Measurements from ENCODE around the gene C14orf119.

Gene C14orf119

DNA sequence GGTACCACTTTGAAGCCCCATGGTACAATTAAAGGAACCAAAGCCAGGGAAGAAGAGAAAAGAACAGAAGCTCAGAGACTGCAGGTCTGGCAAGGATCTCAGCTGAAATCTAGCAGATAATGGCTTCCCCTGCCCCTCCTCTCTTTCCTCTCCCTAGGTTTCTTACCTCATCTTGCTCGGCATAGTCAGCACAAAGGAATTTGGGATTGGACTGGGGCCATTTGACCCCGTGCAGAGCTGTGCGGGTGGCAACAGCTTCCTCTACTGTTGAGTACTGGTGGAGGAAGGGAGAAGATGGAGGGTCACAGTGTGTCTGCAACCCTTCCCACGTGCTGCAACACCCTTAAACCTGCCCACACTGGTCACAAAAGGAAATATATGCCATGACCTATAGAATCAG is 33.3 kb upstream of the C14orf119 start:
- no peak for DNase-seq

DNA sequence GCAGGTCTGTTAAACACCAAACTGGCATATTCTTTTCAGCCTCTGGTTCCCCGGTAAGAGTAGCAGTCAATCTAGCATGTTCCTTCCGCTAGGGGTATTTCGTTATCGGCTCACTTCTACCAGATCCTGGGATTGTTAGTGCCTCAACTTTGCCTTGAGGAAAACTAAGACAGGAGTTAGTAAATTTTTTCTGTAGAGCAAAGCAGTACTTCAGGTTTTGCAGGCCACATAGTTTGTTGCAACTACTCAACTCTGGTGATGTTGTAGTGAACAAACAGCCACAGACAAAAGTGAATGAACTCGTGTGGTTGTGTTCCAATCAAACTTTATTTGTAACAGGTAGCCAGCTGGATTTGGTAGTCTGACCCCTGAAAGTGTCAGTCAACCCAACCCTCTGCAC is 31.7 kb upstream of the C14orf119 start:
- no peak for DNase-seq

DNA sequence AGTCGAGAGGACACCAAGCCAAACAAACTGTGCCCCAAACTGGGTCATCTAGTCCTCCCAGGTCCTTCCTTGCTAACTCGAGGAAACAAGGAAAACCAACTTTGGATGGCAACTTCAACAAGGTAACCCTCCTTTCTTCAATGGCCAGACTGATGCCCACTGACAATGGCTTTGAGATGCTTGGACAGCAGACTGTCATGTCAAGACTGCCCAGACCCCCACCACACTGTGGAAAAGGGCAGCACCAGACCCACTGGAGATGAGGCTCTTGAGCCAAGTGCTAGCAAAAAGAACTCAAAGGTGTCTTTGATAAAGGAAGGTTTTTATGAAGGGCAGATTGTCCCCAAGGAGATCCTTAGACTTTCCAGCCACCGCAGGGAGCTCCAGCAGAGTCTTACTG is 28.9 kb upstream of the C14orf119 start:
- DNase-seq: no peak

DNA sequence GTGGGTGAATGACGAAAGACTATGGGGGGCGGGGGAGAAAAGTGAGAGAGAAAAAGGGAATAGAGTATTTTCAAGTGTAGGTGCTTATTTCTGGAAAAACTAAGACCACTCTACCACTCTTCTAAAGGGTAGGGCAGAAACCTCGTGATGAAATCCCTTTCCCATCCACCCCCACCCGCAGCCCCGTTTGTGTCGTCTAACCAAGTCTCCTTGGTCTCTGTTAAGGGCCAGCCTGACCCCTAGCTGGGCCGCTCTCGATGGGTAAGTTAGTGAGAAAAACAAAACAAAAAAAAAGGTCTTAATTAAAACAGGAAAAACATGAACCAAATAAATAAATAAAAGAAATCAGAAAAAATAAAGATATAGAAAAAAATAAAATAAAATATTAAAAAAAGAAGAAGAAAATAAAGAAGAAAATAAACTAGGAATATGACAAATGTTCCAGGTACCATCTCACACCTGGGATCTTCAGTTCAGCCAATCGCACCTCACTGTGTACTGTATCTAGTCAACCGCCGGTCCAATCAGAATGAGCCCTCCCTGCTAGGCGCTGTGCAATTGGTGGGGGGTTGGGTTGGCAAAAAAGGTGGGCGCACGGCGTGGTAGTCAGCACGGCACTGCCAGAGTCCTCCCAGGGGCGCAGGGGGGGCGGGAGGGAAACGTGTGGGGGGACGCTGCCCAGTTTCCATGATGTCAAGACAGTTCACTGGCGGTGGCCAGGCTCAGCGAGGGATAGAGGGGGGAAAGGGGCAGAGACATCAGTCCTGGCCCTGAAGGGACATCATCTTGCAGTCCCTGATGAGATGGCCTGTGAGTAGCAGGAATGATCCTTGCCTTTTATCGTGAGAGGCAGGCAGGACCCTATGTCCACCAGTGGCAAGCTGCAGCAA is 28.2 kb upstream of the C14orf119 start:
- DNase-seq: no peak

DNA sequence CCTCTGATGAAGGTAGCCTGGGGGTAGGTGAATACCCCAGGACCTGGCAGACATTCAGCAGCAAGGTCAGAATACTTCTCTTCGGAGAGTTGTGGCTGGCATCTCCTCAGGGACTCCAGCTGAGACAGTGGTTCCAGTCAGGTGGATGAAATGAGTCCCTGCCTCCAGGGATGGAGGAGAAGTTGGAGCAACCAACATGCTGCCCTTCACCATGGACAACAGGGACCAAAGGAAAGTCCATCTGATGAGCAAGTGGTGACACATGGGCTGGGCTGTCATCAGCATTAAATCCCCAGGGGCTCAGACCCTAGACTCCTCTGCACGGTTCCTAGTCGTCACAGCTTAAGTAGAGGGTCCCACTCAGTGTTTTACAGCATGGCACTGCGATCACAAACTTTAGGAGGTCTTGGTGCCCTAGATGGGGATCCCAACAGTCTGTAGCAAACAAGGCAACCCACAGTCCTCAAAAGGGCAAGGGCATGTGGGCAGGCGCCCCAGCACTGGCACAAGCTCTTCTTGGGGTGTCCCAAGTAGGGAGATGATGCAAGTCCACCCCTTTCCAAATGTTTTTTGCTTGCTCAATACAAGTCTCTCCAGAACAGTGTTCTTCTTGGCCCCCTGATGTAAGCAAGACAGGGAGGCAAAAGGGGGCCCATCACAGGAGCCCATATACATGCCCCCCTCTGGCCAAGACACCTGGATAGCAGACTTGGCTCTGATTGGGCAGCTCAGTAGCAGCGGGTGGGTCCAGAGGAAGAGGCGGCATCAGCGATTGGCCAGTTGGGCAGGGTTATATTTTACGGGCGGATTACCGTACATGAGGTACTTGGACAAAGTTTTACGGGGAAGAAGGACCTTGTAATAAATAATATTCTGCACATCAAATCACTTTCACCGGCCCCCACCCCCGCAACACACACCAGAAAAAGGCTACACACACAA is 27.2 kb upstream of the C14orf119 start:
- DNase-seq: no peak

DNA sequence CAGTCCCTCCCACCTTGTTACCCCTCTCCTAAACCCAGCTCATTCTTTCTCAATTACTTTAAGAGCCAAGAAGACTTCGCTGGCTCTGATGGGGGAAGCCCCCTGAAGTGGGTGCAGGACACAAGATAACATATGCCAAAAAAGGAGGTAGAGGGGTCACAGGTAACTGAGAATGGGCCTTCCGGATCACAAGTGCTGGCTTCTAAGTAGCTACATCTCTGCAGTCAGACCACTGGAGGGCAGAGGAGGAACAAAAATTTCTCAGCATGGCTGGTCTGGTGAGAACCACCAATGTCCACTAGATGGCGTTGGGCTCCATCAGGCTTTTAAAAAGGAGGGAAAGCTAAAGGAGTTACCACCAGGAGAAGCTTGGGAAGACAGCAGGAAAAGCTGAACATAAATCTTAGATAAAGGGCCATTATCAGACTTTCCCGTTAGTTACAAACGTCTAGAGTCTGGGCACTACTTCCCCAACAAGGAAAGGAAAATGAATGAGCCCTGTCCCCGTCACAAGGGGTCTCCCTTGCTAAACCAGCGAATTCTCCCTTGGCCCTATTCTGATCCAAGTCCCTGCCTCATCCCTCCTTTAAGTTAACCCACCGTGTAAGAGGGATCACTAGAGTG is 26.4 kb upstream of the C14orf119 start:
- peak; percentile 87 for DNase-seq

DNA sequence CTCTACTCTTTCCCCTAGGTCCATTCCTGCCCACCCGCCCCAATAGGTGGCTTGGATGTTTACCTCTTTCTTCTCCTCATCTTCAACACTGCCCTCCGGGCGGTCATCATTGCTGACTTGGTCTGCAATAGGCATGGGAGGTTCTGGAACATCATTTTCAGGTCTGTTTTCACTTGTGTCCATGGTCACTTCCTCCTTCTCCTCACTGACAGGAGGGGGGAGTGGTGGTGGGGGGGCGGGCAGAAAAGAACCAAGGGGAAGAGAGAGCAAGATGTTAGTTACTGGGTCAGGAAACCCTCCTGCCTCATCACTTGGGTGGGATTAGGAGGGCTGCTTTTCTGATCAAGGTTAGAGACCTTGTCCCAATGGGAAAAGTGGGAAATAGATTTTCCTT is 25.9 kb upstream of the C14orf119 start:
- no peak for DNase-seq

DNA sequence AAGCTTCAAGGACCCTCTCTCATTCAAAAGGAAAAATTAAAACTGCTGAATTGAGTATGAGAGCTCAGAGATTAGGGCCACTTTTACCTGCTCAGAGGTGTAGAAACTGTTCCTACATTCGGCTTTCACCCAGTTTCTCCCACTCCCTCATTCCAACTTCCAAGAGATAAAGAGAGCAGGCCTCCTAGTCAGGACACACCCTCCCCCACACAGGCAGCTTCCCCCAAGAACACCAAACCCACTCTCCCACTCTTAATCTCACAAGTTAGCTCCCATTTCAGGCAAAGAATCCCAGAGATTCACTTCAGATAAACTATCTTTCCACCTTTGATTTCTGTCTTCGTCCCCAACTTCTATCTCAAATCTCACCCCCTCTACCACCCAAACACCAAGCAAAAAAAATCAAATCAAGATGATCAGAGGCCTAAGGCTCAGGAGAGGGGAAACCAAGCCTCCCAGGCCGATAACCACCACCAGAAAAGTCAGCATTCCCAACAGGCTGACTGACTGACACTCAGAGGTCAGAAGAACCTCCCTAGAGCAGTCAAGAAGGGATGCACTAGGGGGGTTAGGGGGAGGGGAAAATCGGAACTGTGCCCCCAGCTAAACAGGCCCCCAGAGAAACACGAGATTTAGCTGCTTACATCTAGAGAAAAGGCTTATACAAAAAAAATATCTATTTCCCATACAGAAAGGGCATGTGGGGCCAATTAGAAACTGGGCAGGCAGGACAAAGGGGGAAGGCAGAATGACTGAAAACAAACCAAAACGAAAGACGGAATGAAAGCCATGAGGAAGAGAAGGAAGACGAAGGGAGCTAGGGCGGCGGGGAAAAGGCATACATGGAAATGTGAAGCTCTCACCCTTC is 24.8 kb upstream of the C14orf119 start:
- DNase-seq: no peak

DNA sequence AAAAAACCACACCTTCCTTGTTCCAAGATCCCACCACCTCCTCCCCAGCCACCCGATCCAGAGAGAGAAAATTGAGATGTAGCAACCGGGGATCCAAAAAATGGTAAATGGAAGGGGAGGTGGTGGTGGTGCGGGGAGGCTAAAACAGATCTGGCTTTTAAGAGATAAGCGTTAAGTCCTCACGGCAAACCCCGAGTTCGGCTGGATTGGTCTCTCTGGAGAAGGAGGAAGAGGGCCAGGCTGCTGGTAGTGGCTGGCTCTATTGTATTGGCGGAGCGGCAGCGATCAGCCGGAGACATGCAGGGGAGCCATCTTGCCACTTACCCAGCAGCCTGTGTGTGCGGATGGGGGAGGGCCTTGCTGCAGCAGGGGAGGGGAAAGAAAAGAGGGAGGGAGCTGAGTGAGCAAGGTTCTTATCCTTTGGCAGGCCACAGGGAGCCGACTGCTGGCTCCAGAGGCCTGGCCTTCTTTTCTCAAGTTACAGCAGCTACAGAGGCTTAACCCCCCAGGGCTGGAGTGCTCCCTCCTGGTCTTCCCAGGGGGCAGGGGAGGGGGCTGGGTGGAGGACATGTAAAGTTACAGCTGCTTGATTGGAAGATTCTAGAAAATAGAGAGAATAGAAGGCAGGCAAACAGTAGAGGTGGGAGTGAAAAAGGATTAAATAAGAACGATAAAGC is 23.9 kb upstream of the C14orf119 start:
- peak; percentile 91 for DNase-seq

DNA sequence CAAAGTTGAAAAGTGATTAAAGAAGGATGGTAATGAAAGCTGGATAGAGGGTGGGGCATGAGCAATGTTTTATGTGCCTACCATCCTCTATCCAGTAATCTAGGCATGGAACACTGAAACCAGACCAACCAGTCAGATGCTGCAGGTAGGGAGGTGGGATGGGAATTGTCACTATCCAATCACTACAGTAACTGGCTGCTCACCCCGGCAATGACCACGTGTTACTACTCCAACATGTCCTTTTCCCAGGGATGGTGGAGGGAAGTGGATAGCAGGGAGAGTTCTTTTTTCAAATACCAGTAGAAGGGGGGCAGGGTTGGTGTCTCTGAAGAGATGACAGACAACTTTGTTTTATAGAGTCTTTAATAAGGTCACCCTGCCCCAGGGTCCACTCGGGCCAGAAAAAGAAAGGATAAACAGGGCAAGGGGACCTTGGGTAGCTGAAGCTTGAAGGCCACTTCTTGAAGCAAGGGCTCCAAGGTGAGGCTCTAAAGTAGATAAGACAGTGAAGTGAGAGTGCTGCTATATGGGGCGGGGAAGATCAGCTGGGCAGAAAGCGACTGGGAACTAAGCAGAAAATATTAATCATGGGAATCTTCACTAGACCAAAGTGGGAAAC is 23.3 kb upstream of the C14orf119 start:
- DNase-seq: no peak

DNA sequence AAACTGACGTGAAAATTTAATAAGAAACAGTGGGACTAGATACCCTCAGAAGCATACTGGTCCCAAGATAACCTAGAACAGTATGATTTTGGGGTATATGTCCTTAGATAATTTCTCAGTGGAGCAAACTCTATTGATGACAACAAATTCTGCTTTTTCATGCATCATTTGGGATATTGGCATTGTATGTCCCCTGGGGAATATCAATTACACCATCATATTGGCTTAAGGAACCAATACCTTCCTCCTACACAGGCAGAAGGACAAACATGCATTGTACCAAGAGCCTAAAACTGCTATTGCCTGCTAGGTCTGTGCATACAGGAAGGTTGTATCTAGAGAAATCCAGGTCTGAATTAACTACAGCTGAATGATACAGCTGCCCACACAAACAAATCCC is 20.4 kb upstream of the C14orf119 start:
- no peak for DNase-seq

DNA sequence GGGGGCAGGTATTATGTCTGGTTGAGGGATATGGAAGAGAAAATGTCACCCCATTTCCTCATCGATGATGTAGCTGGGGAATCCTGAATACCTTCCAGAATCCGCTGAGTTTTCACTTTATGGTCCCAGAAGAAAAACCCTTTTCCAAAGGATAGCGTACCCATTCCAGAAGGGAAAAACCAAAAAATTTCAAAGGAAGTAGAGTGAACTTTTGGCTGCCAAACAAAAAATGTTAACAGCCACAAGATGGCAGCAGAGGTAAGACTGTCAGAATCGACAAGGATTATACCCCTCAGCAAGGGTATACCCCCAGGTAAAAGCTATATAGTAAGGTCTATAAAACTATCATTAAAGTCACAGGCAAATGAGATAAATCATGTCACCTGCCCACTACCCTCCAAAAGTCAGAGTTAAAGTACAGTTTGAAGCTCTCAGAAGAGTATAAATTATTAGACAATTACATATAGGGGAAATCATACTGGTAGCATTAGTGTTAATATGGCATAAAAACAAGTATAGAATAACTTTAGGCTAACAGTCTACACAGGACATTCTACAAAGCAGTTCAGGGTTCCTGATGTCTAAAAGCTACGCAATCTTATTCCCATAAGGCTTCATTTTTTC is 18.4 kb upstream of the C14orf119 start:
- peak; percentile 48 for DNase-seq

DNA sequence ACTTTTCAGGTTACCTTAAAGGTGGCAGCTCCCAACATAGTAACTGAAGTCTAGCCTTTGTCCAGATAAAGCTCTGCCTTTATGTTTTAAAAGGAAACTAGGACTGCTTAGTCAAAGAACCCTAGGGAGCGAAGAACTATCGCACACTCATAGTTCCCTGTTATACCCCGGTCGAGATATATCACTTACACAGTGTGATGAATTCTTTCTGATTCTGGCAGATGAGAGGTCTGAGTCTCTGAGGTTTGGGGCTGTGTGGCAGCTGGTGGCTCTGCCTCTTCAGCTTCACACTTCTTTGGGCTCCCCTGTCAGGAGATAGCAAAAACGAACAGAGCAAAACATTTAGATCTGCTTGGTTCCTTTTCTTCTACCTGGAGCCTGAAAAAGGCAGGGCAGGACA is 17.3 kb upstream of the C14orf119 start:
- no peak for DNase-seq

DNA sequence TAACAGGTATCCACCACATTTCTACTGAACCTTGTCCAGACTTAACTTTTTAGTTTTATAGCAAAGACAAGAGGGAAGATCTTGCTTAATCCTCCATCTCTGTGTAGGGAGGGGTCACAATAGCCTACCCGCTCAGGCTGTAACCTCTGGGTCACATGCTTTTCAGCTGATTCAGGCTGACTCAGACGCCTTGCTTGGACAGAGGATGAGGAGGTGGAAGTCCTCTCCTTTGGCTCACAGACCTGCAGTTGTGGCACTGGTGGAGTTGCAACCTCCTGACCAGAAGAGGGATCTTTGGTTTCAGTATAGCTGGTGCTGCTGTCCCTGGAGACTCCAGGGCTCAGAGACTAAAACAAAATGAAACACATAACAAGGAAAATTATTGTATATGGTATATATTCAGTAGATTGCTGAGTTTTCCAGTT is 16.6 kb upstream of the C14orf119 start:
- DNase-seq: no peak

DNA sequence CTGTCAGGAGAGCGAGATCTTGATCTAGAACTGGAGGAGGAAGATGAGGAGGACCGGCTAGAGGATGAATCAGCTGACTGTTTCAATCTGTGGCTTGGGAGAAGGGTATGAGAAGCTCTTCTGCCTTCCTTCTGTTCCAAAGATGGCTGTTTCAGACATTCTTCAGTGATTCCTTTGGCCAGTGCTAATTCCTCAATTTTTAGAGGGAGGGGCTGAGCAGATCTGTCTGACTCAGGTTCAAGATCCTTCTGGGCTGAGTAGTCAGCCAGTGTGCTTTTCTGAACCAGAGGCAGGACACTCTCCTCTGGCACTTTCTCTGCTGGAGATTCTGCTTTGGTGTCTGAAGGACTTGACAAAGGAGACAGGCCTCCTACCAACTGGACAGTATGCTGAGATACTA is 15.6 kb upstream of the C14orf119 start:
- DNase-seq: no peak

DNA sequence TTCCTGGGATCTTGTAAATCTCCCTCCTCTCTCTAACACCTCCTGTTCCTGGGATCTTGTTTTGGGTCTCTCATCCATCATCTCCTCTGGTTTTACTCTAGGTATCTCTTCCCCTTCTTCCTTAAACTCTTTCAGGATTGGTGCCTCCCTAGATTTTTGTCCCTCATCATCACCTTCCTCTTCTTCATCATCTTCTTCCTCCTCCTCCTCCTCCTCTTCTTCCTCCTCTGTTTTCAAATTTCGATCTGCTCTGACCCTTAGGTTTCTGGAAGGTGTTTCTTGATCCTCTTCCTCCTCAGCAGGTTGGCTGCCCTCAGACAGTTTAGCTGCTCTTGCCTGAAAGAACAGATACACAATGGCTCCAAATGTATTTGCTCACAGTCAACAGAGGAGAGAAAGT is 14.8 kb upstream of the C14orf119 start:
- DNase-seq: no peak

DNA sequence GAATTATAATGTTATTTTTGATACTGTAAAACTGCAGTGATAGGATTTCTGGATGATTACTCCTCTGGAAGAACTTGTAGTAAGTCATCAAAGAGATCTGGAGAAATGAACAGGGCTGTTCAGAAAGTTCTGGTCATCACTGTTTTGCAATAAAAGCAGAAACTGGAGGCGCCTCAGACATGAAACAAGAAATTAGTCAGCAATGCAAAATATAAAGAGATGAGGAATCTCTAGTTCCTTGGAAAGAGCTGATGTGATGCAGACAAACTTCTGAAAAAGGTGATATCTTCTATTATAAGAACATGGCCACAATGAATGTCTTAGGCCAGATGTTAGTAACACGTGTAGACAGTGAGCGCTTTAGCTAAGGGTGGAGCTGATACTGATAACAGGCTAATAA is 9.8 kb upstream of the C14orf119 start:
- peak; percentile 31 for DNase-seq

DNA sequence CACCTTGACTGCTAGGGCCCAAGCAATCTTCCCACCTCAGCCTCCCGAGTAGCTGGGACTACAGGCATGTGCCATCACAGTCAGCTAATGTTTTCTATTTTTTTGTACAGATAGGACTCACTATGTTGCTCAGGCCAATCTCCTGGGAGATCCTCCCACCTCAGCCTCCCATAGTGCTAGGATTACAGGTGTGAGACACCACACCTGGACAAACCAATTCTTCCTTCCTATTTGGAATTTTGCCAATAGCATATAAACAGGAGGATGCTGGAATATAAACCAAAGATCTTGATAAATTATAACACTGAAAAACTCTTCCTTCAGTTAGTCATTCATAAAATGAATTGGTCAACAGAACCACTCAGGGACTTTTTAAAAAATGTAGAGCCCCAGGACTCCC is 8.7 kb upstream of the C14orf119 start:
- DNase-seq: no peak

DNA sequence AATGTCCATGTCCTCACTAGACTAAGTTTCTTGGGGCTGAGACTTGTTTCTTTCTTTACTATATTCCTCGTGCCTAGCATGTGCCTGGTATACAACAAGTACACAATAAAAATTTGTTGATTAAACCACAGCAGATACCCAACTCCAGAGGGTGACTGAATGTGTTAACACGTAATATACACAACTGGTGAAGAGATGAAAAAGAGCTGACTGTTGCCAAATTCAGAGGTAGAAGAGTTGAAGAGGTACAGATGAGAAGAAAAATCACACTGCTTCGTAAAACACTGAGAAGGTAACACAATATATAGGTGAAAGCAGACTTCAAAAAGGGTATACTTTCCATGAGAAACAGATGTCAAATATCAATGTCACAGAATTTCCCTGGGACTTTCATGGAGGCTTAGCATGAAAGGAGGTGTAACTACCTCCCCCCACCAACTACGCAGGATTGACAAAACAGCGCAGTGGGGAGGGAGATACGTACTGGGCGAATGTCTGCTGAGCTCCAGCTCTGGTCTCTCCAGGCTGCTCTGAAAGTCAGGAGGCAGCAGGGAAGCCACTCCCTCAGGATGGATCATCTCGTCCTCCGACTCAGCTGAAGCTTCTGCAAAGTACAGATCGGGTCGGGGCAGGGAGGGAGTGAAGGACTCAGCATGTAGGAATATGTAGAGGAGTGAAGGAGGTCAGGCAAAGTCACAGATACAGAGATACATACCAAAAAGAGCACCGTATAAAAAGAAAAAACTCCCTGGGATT is 5.6 kb upstream of the C14orf119 start:
- no peak for DNase-seq

DNA sequence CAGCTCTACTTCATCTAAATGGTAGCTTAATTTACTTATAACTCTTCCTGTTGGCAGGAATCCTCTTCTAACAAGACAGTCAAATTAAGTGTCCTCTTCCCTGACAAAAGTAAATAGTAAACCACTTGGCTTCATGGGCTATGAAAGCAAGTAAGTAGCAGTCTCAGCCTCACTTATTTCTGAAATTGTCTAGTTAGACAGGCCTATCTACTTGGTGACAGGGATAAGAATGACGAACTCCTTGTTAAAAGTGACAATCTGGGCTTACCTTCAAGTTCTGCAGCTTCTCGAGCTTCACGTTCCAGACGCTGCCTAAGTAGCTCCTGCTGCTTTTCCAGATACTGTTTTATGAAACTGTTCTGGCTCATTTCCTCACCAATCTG is 5.1 kb upstream of the C14orf119 start:
- DNase-seq: no peak

All from activated CD4-positive, alpha-beta T cell treated with anti-CD3 and anti-CD28 coated beads, Interleukin-10, Interleukin-2, amounts not matched to agents 100 ng/mL and 50 ng/mL, durations not matched to agents 16 hours and 8 hours (primary cell).